H1 (cell line): ENCODE measurements around the gene LSG1. TPM values are rescaled to one million over a fixed set of nuclear protein-coding genes. Genes with fewer than 3 reads are reported as not detected.

ENCODE experiments used
- ATF2 ChIP-seq: IDR thresholded peaks from 2 replicates; pipeline ENCODE4 v1.6.1; 2012; ENCODE audit warnings: low read length, inconsistent platforms
- KDM4A ChIP-seq: IDR thresholded peaks from one replicate; pipeline ENCODE4 v1.7.1; 2012; ENCODE audit warnings: low read depth, mild to moderate bottlenecking, moderate library complexity, low read length, inconsistent platforms; ENCODE audit not compliant: severe bottlenecking
- SIRT6 ChIP-seq: IDR thresholded peaks from one replicate; pipeline ENCODE4 v1.7.1; 2012; ENCODE audit warnings: low read length, inconsistent platforms
- SP4 ChIP-seq: IDR thresholded peaks from 2 replicates; pipeline ENCODE4 v1.6.1; 2012; ENCODE audit warnings: low read length, inconsistent platforms
- polyA plus RNA-seq, 7 experiments: library from polyadenylated mRNA; depleted of rRNA in 3 of 7; stranded (reverse) in 5 of 7; unstranded in 2 of 7; fragments of >200 nt in 5 of 7; fragments of 200-250 nt in 2 of 7; gene quantifications; 1 replicate in 5 of 7; 2 replicates in 1 of 7; 4 replicates in 1 of 7; pipeline versions ENCODE4 v1.2.1 to v1.2.3, GENCODE V29; 2011 to 2013; ENCODE audit warnings: missing spikeins in 2 of 7, mixed read lengths in 2 of 7
- small RNA-seq: library from polyadenylated mRNA; stranded (forward); fragments of <200 nt; extraction: miRNeasy Mini kit (QIAGEN cat#:217004); gene quantifications from one replicate; pipeline ENCODE3, GENCODE V24; 2013; ENCODE audit not compliant: insufficient read depth
- total RNA-seq: library from RNA; stranded (reverse); fragmentation: NEBNext Ultra II Directional; extraction: Animal tissue kit (Norgen Biotek cat#: 25700); gene quantifications from 2 replicates; pipeline ENCODE4 v1.2.1, GENCODE V29; 2021

The LSG1 gene
- total and polyA plus RNA-seq, 2 of the 8 experiments (the other 6 are each of a cell fraction or from before 2014, with no cell fraction given), result 23.7 to 47.6 TPM

GRCh38 chr3:194592798-194593752, 78.9 kb downstream of the LSG1 start (continued):
- TF ChIP-seq ATF2 (no peak), SIRT6 (no peak), SP4 (no peak), KDM4A (no peak)

Small RNAs within 50 kb of the gene (small RNA-seq; reads per million reads assigned to genes)
- not detected for gene AC046143.2

Other genes starting within 250 kb of the LSG1 start
- gene ATP13A3, start 185.2 kb downstream of the LSG1 start, total RNA-seq, result 84.2 and 92.2 TPM in 2 replicates
- 12.5 and 18.6 TPM in 2 replicates for gene ATP13A3, start 185.2 kb downstream of the LSG1 start, polyA plus RNA-seq (2011; rRNA removed)
- gene TMEM44, start 38.8 kb downstream of the LSG1 start, total RNA-seq, result 15.4 and 16.7 TPM in 2 replicates
- gene TMEM44, start 38.8 kb downstream of the LSG1 start, polyA plus RNA-seq (2011; rRNA removed), result 14.0 and 14.8 TPM in 2 replicates
- gene FAM43A, start 13.7 kb upstream of the LSG1 start, total RNA-seq, result 2.6 and 2.9 TPM in 2 replicates
- gene FAM43A, start 13.7 kb upstream of the LSG1 start, polyA plus RNA-seq (2011; rRNA removed), result 2.3 and 4.9 TPM in 2 replicates